GM10266 (cell line): ENCODE data around the gene PARD3.

ENCODE experiments used
- DNase-seq: peaks from one replicate; pipeline ENCODE4 v3.0.0; 2012; ENCODE audit errors: extremely low spot score
- CTCF ChIP-seq: IDR thresholded peaks from 2 replicates; pipeline ENCODE4 v1.5.1; 2012; ENCODE audit warnings: mild to moderate bottlenecking, low read depth; ENCODE audit not compliant: control insufficient read depth, insufficient read depth; ENCODE audit errors: missing control alignments

The PARD3 gene

GRCh38 chr10:34732926-34733325 is 82.2 kb downstream of the PARD3 start:
- peak; percentile 15 for DNase-seq
- no peak for TF ChIP-seq CTCF

- no peak for TF ChIP-seq CTCF
- DNase-seq, result no peak
These were observed 83.0 kb downstream of the PARD3 start for GRCh38 chr10:34731885-34732701.

- DNase-seq, result no peak
- no peak for TF ChIP-seq CTCF
These were observed 83.9 kb downstream of the PARD3 start for GRCh38 chr10:34731213-34731612.

- no peak for DNase-seq
- no peak for TF ChIP-seq CTCF
These were observed 84.4 kb downstream of the PARD3 start for GRCh38 chr10:34730726-34731125.

- no peak for DNase-seq
- no peak for TF ChIP-seq CTCF
These were observed 85.5 kb downstream of the PARD3 start for GRCh38 chr10:34729619-34730018.

GRCh38 chr10:34728361-34728760 is 86.7 kb downstream of the PARD3 start:
- no peak for DNase-seq
- no peak for TF ChIP-seq CTCF

GRCh38 chr10:34727595-34728033 is 87.5 kb downstream of the PARD3 start:
- no peak for TF ChIP-seq CTCF
- DNase-seq, result no peak
